MCF 10A (cell line): ENCODE results near the gene PI4KA. TPM values are rescaled to one million over a fixed set of nuclear protein-coding genes. Genes with fewer than 3 reads are reported as not detected.
A peak's percentile ranks its signal among the peaks of the same experiment; 100 is the strongest.

Experiments
- BruUV-seq: library from RNA; stranded (reverse); fragments of 400-500 nt; replicated peaks from 2 replicates; lab custom pipeline; 2021; lab: Mats Ljungman, UMichigan
- CTCF ChIA-PET: fragments of 300-600 bp; sonication (Branson Sonifier 250); formaldehyde crosslinking; extraction: SDS; loops from one replicate; lab custom pipeline; 2021; ENCODE audit warnings: antibody characterized with exemption, inconsistent platforms; lab: Yijun Ruan, JAX
- POLR2A ChIA-PET: fragments of 300-600, 350-650 bp; sonication (Branson Sonifier 250); formaldehyde crosslinking; extraction: SDS; loops from one replicate; lab custom pipeline; 2020; ENCODE audit warnings: antibody characterized with exemption, inconsistent platforms; lab: Yijun Ruan, JAX
- DNase-seq: peaks from one replicate; pipeline ENCODE4 v3.0.0-alpha.2; 2018; ENCODE audit not compliant: unreplicated experiment
- H3K27ac Mint-ChIP-seq: one replicate; pipeline ENCODE4 v1.8.0; 2022; ENCODE audit warnings: mild to moderate bottlenecking, low read depth, mixed read lengths; ENCODE audit not compliant: unreplicated experiment
- H3K27me3 Mint-ChIP-seq: one replicate; pipeline ENCODE4 v1.8.0; 2022; ENCODE audit warnings: mixed read lengths; ENCODE audit not compliant: insufficient read depth, unreplicated experiment
- H3K36me3 Mint-ChIP-seq: one replicate; pipeline ENCODE4 v1.8.0; 2022; ENCODE audit warnings: mild to moderate bottlenecking, moderate library complexity, mixed read lengths; ENCODE audit not compliant: insufficient read depth, unreplicated experiment
- H3K4me1 Mint-ChIP-seq: one replicate; pipeline ENCODE4 v1.8.0; 2022; ENCODE audit warnings: mixed read lengths; ENCODE audit not compliant: insufficient read depth, unreplicated experiment
- H3K4me3 Mint-ChIP-seq: one replicate; pipeline ENCODE4 v1.8.0; 2022; ENCODE audit warnings: mild to moderate bottlenecking, moderate library complexity, mixed read lengths; ENCODE audit not compliant: unreplicated experiment
- H3K9me3 Mint-ChIP-seq: one replicate; pipeline ENCODE4 v1.8.0; 2022; ENCODE audit warnings: mixed read lengths; ENCODE audit not compliant: unreplicated experiment
- intact Hi-C: fragments of 100-400 bp; cut with micrococcal nuclease; formaldehyde crosslinking; loops from 2 replicates; pipeline ENCODE4 v1.14.1; 2022
- total RNA-seq: library from RNA; stranded (reverse); gene quantifications from 2 replicates; pipeline ENCODE4 v1.2.3, GENCODE V29; 2022
- TF ChIP-seq, protein P1 (sequence below): fragments of 200-600 bp; IDR thresholded peaks from one replicate; pipeline ENCODE4 v1.8.0; 2022; ENCODE audit warnings: antibody characterized with exemption, mild to moderate bottlenecking; ENCODE audit not compliant: unreplicated experiment

The PI4KA gene
- total RNA-seq, 1 experiment from 2014 or later, result 39.0 TPM

GRCh38 chr22:20777420-20778177 is 81.0 kb downstream of the PI4KA start:
- no TSS peak for BruUV-seq

DNA sequence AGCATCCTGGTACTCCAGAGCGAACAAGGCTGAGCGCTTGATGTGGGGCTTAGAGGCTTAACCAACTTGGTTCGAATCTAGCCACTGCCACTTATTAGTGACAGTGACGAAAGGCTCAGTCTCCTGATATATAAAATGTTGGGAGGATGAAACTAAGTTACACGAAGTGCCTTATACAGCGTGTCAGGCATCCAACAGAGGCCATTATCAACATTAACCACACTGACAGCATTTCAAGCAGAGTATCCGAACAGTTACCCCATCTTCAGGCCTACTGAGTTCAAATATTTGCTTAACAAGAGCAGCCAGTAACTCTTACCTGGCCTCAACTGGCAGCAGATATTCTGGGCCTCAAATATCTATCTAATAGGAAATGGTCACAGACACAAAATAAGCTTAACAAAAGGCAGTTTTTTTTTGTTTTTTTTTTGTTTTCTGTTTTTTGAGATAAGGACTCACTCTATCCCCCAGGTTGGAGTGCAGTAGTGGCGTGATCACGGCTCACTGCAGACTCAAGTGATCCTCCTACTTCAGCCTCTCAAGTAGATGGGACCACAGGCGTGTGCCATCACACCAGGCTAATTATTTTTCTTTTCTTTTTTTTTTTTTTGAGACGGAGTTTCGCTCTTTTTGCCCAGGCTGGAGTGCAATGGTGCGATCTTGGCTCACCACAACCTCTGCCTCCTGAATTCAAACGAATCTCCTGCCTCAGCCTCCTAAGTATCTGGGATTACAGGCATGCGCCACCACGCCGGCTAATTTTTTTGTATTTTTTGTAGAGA is 81.8 kb downstream of the PI4KA start:
- peaks cover 8% of the 10 kb centered on the region for H3K4me1 Mint-ChIP-seq
- intact Hi-C loops, result no loop called here
- no peaks in the 10 kb centered on the region for H3K9me3 Mint-ChIP-seq
- CTCF ChIA-PET, result interaction anchor here (0.7 to 1.3 kb wide), 4 partner anchors 9 to 109 kb away, joined by 3 to 5 read pairs (median 3); no protein-coding TSS in a partner anchor
- peaks cover 8% of the 10 kb centered on the region for H3K36me3 Mint-ChIP-seq
- POLR2A ChIA-PET, result interaction anchor here (0.9 to 1.2 kb wide), 4 partner anchors 8 to 205 kb away, joined by 3 to 5 read pairs (median 4); partner anchors contain the start of gene LZTR1
- no peak for DNase-seq
- BruUV-seq, result no TSS peak
- peak overlapping the region; percentile 92 for H3K27ac Mint-ChIP-seq
- TF ChIP-seq, protein P1, sequence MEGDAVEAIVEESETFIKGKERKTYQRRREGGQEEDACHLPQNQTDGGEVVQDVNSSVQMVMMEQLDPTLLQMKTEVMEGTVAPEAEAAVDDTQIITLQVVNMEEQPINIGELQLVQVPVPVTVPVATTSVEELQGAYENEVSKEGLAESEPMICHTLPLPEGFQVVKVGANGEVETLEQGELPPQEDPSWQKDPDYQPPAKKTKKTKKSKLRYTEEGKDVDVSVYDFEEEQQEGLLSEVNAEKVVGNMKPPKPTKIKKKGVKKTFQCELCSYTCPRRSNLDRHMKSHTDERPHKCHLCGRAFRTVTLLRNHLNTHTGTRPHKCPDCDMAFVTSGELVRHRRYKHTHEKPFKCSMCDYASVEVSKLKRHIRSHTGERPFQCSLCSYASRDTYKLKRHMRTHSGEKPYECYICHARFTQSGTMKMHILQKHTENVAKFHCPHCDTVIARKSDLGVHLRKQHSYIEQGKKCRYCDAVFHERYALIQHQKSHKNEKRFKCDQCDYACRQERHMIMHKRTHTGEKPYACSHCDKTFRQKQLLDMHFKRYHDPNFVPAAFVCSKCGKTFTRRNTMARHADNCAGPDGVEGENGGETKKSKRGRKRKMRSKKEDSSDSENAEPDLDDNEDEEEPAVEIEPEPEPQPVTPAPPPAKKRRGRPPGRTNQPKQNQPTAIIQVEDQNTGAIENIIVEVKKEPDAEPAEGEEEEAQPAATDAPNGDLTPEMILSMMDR, result no peak
- H3K4me3 Mint-ChIP-seq, result no peak overlapping the region
- no peaks in the 10 kb centered on the region for H3K27me3 Mint-ChIP-seq

More at GRCh38 chr22:20777420-20778177, 81.0 kb downstream of the PI4KA start:
- CTCF ChIA-PET, result interaction anchor here (0.7 to 1.4 kb wide), 7 partner anchors 9 to 128 kb away, joined by 3 to 5 read pairs (median 3); no protein-coding TSS in a partner anchor
- TF ChIP-seq, protein P1, result no peak
- intact Hi-C loops, result no loop called here
- DNase-seq, result peak; percentile 84
- Mint-ChIP-seq H3K27ac (peak overlapping the region; percentile 92), H3K36me3 (peaks cover 8% of the 10 kb centered on the region), H3K9me3 (no peaks in the 10 kb centered on the region), H3K4me1 (peaks cover 8% of the 10 kb centered on the region), H3K27me3 (no peaks in the 10 kb centered on the region), H3K4me3 (no peak overlapping the region)
- POLR2A ChIA-PET, result interaction anchor here (0.6 to 1.2 kb wide), 8 partner anchors 9 to 250 kb away, joined by 3 to 5 read pairs (median 4); partner anchors contain the start of genes LZTR1, PI4KA and SNAP29

DNA sequence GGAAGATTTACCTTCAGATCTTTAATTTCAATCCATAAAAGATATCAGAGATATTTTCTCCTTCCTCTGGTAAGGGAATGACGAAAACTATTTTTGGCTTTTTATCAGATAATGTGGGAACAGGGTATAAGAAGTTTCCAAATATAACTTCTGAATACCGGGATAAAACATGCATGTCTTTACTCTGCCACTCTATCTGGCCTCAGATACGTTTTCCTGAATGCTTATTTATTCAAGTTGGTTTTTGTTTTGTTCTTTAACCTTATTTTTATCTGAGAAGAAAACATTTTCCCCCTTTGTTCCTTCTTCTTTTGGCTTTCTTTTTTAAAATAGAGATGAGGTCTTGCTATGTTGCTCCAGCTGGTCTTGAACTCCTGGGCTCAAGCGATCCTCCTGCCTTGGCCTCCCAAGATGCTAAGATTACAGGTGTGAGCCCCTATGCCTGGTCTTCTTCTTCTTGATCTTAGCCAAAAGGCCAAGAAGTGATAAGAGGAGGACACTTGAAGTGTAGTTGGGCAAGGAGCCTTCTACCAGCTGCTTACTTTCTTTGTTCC is 83.2 kb downstream of the PI4KA start:
- intact Hi-C loops, result no loop called here
- no peak for DNase-seq
- H3K27ac Mint-ChIP-seq, result no peak overlapping the region
- TF ChIP-seq, protein P1, result no peak
- ChIA-PET CTCF (no interaction called here), POLR2A (no interaction called here)
- no TSS peak for BruUV-seq
- peaks cover 8% of the 10 kb centered on the region for H3K4me1 Mint-ChIP-seq
- no peak overlapping the region for H3K4me3 Mint-ChIP-seq
- H3K9me3 Mint-ChIP-seq, result no peaks in the 10 kb centered on the region
- H3K36me3 Mint-ChIP-seq, result peaks cover 15% of the 10 kb centered on the region
- H3K27me3 Mint-ChIP-seq, result no peaks in the 10 kb centered on the region
